AG04449 (cell line): ENCODE measurements around the gene GNA15.

Experiments
- CTCF ChIA-PET: fragments of 350-600 bp; formaldehyde crosslinking; extraction: SDS; loops from one replicate; lab custom pipeline; 2021; ENCODE audit warnings: antibody characterized with exemption; lab: Yijun Ruan, JAX
- POLR2A ChIA-PET: fragments of 400-600, 350-600 bp; formaldehyde crosslinking; extraction: SDS; loops from one replicate; lab custom pipeline; 2020; ENCODE audit warnings: antibody characterized with exemption, inconsistent platforms; lab: Yijun Ruan, JAX
- DNase-seq: peaks from one replicate; pipeline ENCODE4 v3.0.0-alpha.2; 2010; ENCODE audit warnings: low read depth, low spot score
- H3K4me3 ChIP-seq: 2 replicates; pipeline ENCODE4 v1.5.1; 2011; ENCODE audit warnings: low read depth, mild to moderate bottlenecking, control low read depth, low read length
- TF ChIP-seq, protein P1 (sequence below): IDR thresholded peaks from one replicate; pipeline ENCODE4 v1.5.1; 2011; ENCODE audit warnings: mild to moderate bottlenecking, moderate library complexity, low read length, control low read depth, inconsistent platforms; ENCODE audit not compliant: insufficient read depth; ENCODE audit errors: missing control alignments

GNA15 gene

DNA sequence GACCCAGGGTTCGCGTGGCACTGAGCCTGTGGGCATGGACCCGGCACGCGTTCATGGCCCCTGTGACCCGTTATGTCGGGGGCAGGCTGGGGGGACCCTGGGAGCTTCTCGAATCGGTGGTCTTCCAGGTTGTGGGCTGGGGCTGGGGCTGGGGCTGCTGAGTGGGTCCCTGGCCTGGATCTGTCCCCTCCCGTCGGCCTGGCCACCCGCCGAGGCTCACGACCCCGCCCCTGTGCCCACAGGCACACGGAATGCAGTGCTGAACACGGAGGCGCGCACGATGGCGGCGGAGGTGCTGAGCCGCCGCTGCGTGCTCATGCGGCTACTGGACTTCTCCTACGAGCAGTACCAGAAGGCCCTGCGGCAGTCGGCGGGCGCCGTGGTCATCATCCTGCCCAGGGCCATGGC is 56.4 kb downstream of the GNA15 start:
- no peak overlapping the region for H3K4me3 ChIP-seq
- ChIA-PET CTCF (no interaction called here), POLR2A (no interaction called here)
- TF ChIP-seq, protein P1, sequence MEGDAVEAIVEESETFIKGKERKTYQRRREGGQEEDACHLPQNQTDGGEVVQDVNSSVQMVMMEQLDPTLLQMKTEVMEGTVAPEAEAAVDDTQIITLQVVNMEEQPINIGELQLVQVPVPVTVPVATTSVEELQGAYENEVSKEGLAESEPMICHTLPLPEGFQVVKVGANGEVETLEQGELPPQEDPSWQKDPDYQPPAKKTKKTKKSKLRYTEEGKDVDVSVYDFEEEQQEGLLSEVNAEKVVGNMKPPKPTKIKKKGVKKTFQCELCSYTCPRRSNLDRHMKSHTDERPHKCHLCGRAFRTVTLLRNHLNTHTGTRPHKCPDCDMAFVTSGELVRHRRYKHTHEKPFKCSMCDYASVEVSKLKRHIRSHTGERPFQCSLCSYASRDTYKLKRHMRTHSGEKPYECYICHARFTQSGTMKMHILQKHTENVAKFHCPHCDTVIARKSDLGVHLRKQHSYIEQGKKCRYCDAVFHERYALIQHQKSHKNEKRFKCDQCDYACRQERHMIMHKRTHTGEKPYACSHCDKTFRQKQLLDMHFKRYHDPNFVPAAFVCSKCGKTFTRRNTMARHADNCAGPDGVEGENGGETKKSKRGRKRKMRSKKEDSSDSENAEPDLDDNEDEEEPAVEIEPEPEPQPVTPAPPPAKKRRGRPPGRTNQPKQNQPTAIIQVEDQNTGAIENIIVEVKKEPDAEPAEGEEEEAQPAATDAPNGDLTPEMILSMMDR: no peak
- DNase-seq: no peak

DNA sequence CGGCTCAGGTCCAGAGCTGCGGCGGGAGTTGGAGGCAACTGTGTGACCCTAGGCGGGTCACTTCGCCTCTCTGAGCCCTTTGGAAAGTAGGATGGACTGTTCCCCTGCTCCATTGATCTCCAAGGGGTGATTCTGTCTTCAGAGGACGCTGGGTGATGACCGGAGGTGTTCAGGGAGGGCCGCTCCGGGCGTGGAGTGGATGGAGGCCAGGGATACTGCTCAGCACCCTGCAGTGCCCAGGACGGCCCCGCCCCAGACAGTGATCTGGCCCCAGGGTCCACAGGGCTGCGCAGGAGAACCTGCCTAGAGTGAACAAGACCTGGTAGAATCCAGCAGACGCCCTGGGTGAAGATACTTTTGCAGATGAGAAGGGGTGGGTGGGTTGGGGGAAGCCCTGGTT is 56.9 kb downstream of the GNA15 start:
- no peak for DNase-seq
- TF ChIP-seq, protein P1: no peak
- ChIA-PET CTCF (no interaction called here), POLR2A (no interaction called here)
- H3K4me3 ChIP-seq: no peak overlapping the region

DNA sequence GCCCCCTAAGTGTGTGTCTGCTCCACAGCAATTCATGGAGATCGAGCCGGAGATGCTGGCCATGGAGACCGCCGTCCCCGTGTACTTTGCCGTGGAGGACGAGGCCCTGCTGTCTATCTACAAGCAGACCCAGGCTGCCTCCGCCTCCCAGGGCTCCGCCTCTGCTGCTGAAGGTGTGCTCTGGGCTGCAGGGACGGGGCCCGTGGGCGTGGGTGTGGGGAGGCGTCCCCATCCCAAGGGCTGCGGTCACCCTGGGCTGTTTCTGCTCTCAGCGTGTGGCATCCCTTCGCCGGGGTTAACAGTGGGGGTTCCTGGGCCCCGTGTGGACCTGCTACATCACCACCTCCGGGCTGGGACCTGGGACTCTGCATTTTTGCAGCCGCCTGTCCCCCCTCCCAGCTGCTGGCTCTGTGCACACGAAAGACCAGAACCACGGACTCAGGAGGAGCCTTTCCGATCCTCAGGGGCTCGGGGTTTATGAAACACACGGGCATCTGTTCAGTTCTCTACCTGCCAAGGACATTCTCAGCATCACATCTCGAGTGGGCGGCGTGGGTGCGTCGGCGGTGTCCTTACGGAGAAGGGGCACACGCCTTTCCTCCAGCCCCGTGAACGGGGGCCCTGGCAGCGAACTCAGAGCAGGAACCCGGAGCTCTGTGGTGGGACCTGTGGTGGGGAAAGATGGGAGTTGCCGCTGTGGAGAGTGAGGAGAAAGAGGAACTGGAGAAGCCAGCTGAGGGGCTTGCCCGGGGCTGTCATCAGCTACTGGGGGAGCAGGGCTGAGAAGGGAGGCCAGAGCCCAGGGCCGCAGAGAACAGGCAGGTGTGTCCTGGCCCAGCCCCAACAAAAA is 57.6 kb downstream of the GNA15 start:
- no peak overlapping the region for H3K4me3 ChIP-seq
- TF ChIP-seq, protein P1: no peak
- ChIA-PET POLR2A (no interaction called here), CTCF (interaction anchor here (0.7 to 0.9 kb wide), 2 partner anchors 30 to 31 kb away, joined by 3 to 4 read pairs; partner anchors contain the start of gene CELF5)
- DNase-seq: no peak

DNA sequence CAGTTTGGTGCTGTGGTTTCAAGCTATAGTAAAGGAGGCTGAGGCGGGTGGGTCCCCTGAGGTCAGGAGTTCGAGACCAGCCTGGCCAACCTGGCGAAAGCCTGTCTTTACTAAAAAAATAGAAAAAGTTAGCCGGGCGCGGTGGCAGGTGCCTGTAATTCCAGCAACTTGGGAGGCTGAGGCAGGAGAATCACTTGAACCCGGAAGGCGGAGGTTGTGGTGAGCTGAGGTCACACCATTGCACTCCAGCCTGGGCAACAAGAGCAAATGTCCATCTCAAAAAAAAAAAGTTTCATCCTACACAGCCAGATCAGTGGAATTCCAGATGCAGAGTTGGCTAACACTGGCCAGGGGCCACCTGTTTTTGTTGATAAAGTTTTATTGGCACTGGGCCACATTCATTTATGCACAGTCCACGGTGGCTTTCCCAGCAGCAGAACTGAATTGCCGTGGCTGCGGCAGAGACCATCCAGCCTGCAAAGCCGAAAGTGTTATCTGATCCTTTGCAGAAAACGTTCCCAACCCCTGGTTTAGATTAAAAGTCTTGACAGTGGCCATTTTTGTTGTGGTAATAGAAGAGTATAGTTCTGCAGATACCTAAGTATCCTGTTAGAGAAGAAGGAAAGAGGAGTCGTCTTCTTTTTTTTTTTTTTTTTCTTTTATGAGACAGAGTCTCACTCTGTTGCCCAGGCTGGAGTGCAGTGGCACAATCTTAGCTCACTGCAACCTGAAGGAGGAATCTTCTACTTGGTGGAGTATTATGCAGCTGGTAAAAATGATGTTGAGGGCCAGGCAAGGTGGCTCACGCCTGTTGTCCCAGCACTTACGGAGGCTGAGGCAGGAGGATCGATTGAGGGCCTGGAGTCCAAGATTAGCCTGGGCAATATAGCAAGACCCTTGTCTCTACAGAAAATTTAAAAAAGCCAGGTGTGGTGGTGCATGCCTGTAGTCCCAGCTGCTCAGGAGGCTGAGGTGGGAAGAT is 58.6 kb downstream of the GNA15 start:
- CTCF ChIA-PET: interaction anchor here (0.7 to 0.9 kb wide), 2 partner anchors 29 to 30 kb away, joined by 3 to 4 read pairs; partner anchors contain the start of gene CELF5
- POLR2A ChIA-PET: no interaction called here
- no peak for DNase-seq
- TF ChIP-seq, protein P1: no peak
- no peak overlapping the region for H3K4me3 ChIP-seq

DNA sequence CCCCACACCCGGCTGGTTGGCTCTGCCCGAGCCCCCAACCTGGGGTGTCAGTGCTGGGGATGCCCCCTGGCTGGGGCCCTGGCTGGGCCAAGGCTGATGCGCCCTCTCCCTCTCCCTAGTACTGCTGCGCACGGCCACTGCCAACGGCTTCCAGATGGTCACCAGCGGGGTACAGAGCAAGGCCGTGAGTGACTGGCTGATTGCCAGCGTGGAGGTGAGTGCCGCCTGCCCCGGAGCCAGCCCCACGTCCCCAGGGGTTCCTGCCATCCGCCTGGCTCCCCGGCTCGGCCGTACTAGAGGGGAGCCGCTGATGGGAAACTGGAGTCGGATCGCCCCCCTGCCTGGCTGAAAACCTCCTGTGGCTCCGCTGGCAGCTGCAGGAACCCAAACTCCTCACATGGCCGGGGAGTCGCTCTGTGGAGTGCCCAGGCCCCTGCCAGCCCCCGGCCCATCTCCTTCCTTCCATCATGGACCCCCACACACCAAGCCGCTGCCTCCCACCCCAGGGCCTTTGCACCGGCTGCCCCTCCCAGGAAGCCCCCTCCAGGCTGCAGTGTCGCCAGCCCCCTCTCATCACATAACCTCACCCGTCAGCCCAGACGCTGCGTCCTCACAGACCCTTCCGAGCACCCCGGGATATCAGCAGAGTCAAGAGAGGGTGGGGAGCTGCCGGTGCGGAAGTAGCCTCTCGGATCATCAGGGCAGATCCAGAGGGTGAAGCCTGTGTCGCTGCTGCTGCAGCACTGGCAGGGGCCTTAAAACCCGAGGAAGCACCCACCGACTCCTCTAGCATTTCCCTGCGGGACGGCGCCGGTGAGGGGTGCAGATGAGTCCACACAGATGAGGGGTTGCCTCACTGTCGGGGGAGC is 60.5 kb downstream of the GNA15 start:
- no peak for DNase-seq
- no peak overlapping the region for H3K4me3 ChIP-seq
- POLR2A ChIA-PET: no interaction called here
- TF ChIP-seq, protein P1: no peak
- CTCF ChIA-PET: interaction anchor here (1.4 kb wide), 1 partner anchor 13 kb away, joined by 8 read pairs; no protein-coding TSS in a partner anchor
